ENCODE results near the gene ZCCHC14. TPM values are rescaled to one million over a fixed set of nuclear protein-coding genes. Genes with fewer than 3 reads are reported as not detected.

The ZCCHC14 gene
- total RNA-seq, 1 donor from 2014 or later, result 19.0 TPM

- Histone ChIP-seq H3K4me1 (ENCODE audit: insufficient read depth, low read length) (no peaks in the 10 kb centered on the region), H3K27ac (ENCODE audit: low read depth, low read length) (no peak overlapping the region), H3K27me3 (ENCODE audit: insufficient read depth, low read length) (no peaks in the 10 kb centered on the region), H3K9ac (ENCODE audit: low read length) (no peak overlapping the region), H3K4me3 (ENCODE audit: insufficient read depth, low read depth, low read length) (no peak overlapping the region), H2AFZ (ENCODE audit: low read depth, low read length) (no peak overlapping the region), H3K4me2 (ENCODE audit: low read length) (no peak overlapping the region), H3K79me2 (ENCODE audit: insufficient read depth, low read length) (no peaks in the 10 kb centered on the region), H3K36me3 (ENCODE audit: insufficient read depth, low read length) (peaks cover 23% of the 10 kb centered on the region), H4K20me1 (ENCODE audit: insufficient read depth, low read length) (peaks cover 31% of the 10 kb centered on the region), H3K9me3 (ENCODE audit: insufficient read depth, low read depth, low read length) (no peaks in the 10 kb centered on the region)
- Mint-ChIP-seq H3K27me3 (ENCODE audit: low read depth, unreplicated experiment) (no peaks in the 10 kb centered on the region), H3K4me3 (ENCODE audit: unreplicated experiment) (no peak overlapping the region), H3K4me1 (ENCODE audit: low read depth, unreplicated experiment) (no peaks in the 10 kb centered on the region), H3K27ac (ENCODE audit: unreplicated experiment) (no peak overlapping the region), H3K9me3 (ENCODE audit: unreplicated experiment) (peaks cover 2% of the 10 kb centered on the region), H3K36me3 (ENCODE audit: low read depth, unreplicated experiment) (peaks cover 17% of the 10 kb centered on the region)
- TF ChIP-seq CTCF (IDR thresholded peaks at IDR 0.05; ENCODE audit: insufficient read depth, low read depth, low read length) (no peak), EZH2 (IDR thresholded peaks at IDR 0.05; ENCODE audit: insufficient read depth, low read length) (no peak)
- DNase-seq (ENCODE audit: low read depth) (no peak), FAIRE-seq (no peak)
Observed at GRCh38 chr16:87418644-87419043, 74.2 kb downstream of the ZCCHC14 start.

- Histone ChIP-seq H3K36me3 (ENCODE audit: insufficient read depth, low read length) (peaks cover 21% of the 10 kb centered on the region), H3K79me2 (ENCODE audit: insufficient read depth, low read length) (no peaks in the 10 kb centered on the region), H3K4me2 (ENCODE audit: low read length) (no peak overlapping the region), H3K9ac (ENCODE audit: low read length) (no peak overlapping the region), H3K4me1 (ENCODE audit: insufficient read depth, low read length) (no peaks in the 10 kb centered on the region), H2AFZ (ENCODE audit: low read depth, low read length) (no peak overlapping the region), H4K20me1 (ENCODE audit: insufficient read depth, low read length) (peaks cover 28% of the 10 kb centered on the region), H3K9me3 (ENCODE audit: insufficient read depth, low read depth, low read length) (no peaks in the 10 kb centered on the region), H3K4me3 (ENCODE audit: insufficient read depth, low read depth, low read length) (no peak overlapping the region), H3K27me3 (ENCODE audit: insufficient read depth, low read length) (no peaks in the 10 kb centered on the region), H3K27ac (ENCODE audit: low read depth, low read length) (no peak overlapping the region)
- peaks cover 16% of the 10 kb centered on the region for H3K36me3 Mint-ChIP-seq (ENCODE audit: low read depth, unreplicated experiment)
- H3K27ac Mint-ChIP-seq (ENCODE audit: unreplicated experiment), result no peak overlapping the region
- no peak for FAIRE-seq
- no peak for DNase-seq (ENCODE audit: low read depth)
- peaks cover 2% of the 10 kb centered on the region for H3K9me3 Mint-ChIP-seq (ENCODE audit: unreplicated experiment)
- H3K4me1 Mint-ChIP-seq (ENCODE audit: low read depth, unreplicated experiment), result no peaks in the 10 kb centered on the region
- H3K27me3 Mint-ChIP-seq (ENCODE audit: low read depth, unreplicated experiment), result no peaks in the 10 kb centered on the region
- H3K4me3 Mint-ChIP-seq (ENCODE audit: unreplicated experiment), result no peak overlapping the region
- no peak for TF ChIP-seq CTCF (IDR thresholded peaks at IDR 0.05; ENCODE audit: insufficient read depth, low read depth, low read length)
- TF ChIP-seq EZH2 (IDR thresholded peaks at IDR 0.05; ENCODE audit: insufficient read depth, low read length), result no peak
Observed at GRCh38 chr16:87418216-87418615, 74.6 kb downstream of the ZCCHC14 start.

GRCh38 chr16:87417528-87417910 lies 75.3 kb downstream of the ZCCHC14 start:
- Histone ChIP-seq H3K4me3 (ENCODE audit: insufficient read depth, low read depth, low read length) (no peak overlapping the region), H3K9me3 (ENCODE audit: insufficient read depth, low read depth, low read length) (no peaks in the 10 kb centered on the region), H3K27ac (ENCODE audit: low read depth, low read length) (no peak overlapping the region), H4K20me1 (ENCODE audit: insufficient read depth, low read length) (peaks cover 24% of the 10 kb centered on the region), H3K4me1 (ENCODE audit: insufficient read depth, low read length) (no peaks in the 10 kb centered on the region), H3K9ac (ENCODE audit: low read length) (no peak overlapping the region), H3K36me3 (ENCODE audit: insufficient read depth, low read length) (peaks cover 17% of the 10 kb centered on the region), H3K4me2 (ENCODE audit: low read length) (no peak overlapping the region), H3K27me3 (ENCODE audit: insufficient read depth, low read length) (no peaks in the 10 kb centered on the region), H2AFZ (ENCODE audit: low read depth, low read length) (no peak overlapping the region), H3K79me2 (ENCODE audit: insufficient read depth, low read length) (no peaks in the 10 kb centered on the region)
- peaks cover 2% of the 10 kb centered on the region for H3K9me3 Mint-ChIP-seq (ENCODE audit: unreplicated experiment)
- H3K4me3 Mint-ChIP-seq (ENCODE audit: unreplicated experiment), result no peak overlapping the region
- no peak overlapping the region for H3K27ac Mint-ChIP-seq (ENCODE audit: unreplicated experiment)
- FAIRE-seq, result no peak
- H3K36me3 Mint-ChIP-seq (ENCODE audit: low read depth, unreplicated experiment), result peaks cover 19% of the 10 kb centered on the region
- TF ChIP-seq CTCF (IDR thresholded peaks at IDR 0.05; ENCODE audit: insufficient read depth, low read depth, low read length) (no peak), EZH2 (IDR thresholded peaks at IDR 0.05; ENCODE audit: insufficient read depth, low read length) (no peak)
- DNase-seq (ENCODE audit: low read depth), result no peak
- no peaks in the 10 kb centered on the region for H3K4me1 Mint-ChIP-seq (ENCODE audit: low read depth, unreplicated experiment)
- no peaks in the 10 kb centered on the region for H3K27me3 Mint-ChIP-seq (ENCODE audit: low read depth, unreplicated experiment)
